ENCODE data around the gene LRSAM1. TPM values are rescaled to one million over a fixed set of nuclear protein-coding genes. Genes with fewer than 3 reads are reported as not detected.

LRSAM1 gene
- total and polyA plus RNA-seq, 7 experiments from 2014 or later, result 4.0 to 23.3 (median 17.6) TPM

DNA sequence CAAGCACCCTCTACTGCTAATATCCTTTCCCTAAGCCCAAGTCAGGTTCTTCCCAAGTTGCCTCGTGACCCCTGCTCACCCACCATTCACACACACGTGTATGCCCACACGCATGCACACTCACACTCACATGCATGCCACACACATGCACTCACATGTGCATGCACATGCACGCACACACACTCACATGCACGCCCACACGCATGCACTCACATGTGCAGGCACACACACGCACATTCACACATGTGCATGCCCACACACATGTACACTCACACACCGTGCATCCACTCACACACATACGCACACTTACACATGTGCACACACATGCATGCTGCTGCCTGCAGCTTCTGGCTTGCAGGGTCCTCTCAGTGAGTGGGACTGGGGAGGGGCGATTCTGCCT, 97.9 kb downstream of the LRSAM1 start:
- Mint-ChIP-seq H3K4me3 (peak overlapping the region in 1 of 10 donors; percentile 3), H3K27me3 (no peaks in the 10 kb centered on the region), H3K36me3 (peaks cover 0 to 12% (median 0%) of the 10 kb centered on the region in 5 donors), H3K27ac (peak overlapping the region in 1 of 9 donors; percentile 32), H3K4me1 (peaks cover 0 to 40% (median 4%) of the 10 kb centered on the region in 7 donors), H3K9me3 (no peaks in the 10 kb centered on the region)
- Histone ChIP-seq H3K4me1 (ENCODE audit: control insufficient read depth in 2 of 2, insufficient read depth in 2 of 2, low read length in 2 of 2) (no peaks in the 10 kb centered on the region), H3K9me3 (ENCODE audit: control insufficient read depth in 2 of 3, low read length in 3 of 3) (no peaks in the 10 kb centered on the region), H3K4me3 (ENCODE audit: low read length) (no peak overlapping the region), H3K36me3 (ENCODE audit: control insufficient read depth in 2 of 3, insufficient read depth in 3 of 3, low read length in 3 of 3) (no peaks in the 10 kb centered on the region), H3K27me3 (ENCODE audit: control insufficient read depth in 2 of 2, insufficient read depth in 2 of 2, low read length in 2 of 2) (no peaks in the 10 kb centered on the region), H3K27ac (ENCODE audit: low read depth, low read length) (no peak overlapping the region)
- CTCF ChIA-PET, result no interaction called here
- POLR2A ChIA-PET, result interaction anchor here (0.6 kb wide), 1 partner anchor 15 kb away, joined by 5 read pairs; no protein-coding TSS in a partner anchor
- DNase-seq (no peak), ATAC-seq (no peak)
- intact Hi-C loops (cut with micrococcal nuclease), result no loop called here

- Histone ChIP-seq H3K27ac (ENCODE audit: low read depth, low read length) (no peak overlapping the region), H3K36me3 (ENCODE audit: control insufficient read depth in 2 of 3, insufficient read depth in 3 of 3, low read length in 3 of 3) (no peaks in the 10 kb centered on the region), H3K9me3 (ENCODE audit: control insufficient read depth in 2 of 3, low read length in 3 of 3) (no peaks in the 10 kb centered on the region), H3K4me3 (ENCODE audit: low read length) (no peak overlapping the region), H3K4me1 (ENCODE audit: control insufficient read depth in 2 of 2, insufficient read depth in 2 of 2, low read length in 2 of 2) (no peaks in the 10 kb centered on the region), H3K27me3 (ENCODE audit: control insufficient read depth in 2 of 2, insufficient read depth in 2 of 2, low read length in 2 of 2) (no peaks in the 10 kb centered on the region)
- ChIA-PET POLR2A (interaction anchor here (0.6 kb wide), 1 partner anchor 14 kb away, joined by 5 read pairs; no protein-coding TSS in a partner anchor), CTCF (no interaction called here)
- intact Hi-C loops (cut with micrococcal nuclease), result no loop called here
- no peak overlapping the region for H3K27ac Mint-ChIP-seq
- no peaks in the 10 kb centered on the region for H3K9me3 Mint-ChIP-seq
- H3K36me3 Mint-ChIP-seq, result peaks cover 0 to 13% (median 0%) of the 10 kb centered on the region in 5 donors
- ATAC-seq (no peak), DNase-seq (no peak)
- no peak overlapping the region for H3K4me3 Mint-ChIP-seq
- no peaks in the 10 kb centered on the region for H3K27me3 Mint-ChIP-seq
- peaks cover 0 to 43% (median 4%) of the 10 kb centered on the region in 7 donors for H3K4me1 Mint-ChIP-seq
Observed at GRCh38 chr9:127549751-127550150, 98.4 kb downstream of the LRSAM1 start.

- H3K36me3 Mint-ChIP-seq, result peaks cover 0 to 13% (median 0%) of the 10 kb centered on the region in 5 donors
- Histone ChIP-seq H3K36me3 (ENCODE audit: control insufficient read depth in 2 of 3, insufficient read depth in 3 of 3, low read length in 3 of 3) (no peaks in the 10 kb centered on the region), H3K9me3 (ENCODE audit: control insufficient read depth in 2 of 3, low read length in 3 of 3) (no peaks in the 10 kb centered on the region), H3K4me3 (ENCODE audit: low read length) (no peak overlapping the region), H3K27ac (ENCODE audit: low read depth, low read length) (no peak overlapping the region), H3K4me1 (ENCODE audit: control insufficient read depth in 2 of 2, insufficient read depth in 2 of 2, low read length in 2 of 2) (peaks cover 0 to under 1% of the 10 kb centered on the region in 2 donors), H3K27me3 (ENCODE audit: control insufficient read depth in 2 of 2, insufficient read depth in 2 of 2, low read length in 2 of 2) (no peaks in the 10 kb centered on the region)
- H3K27me3 Mint-ChIP-seq, result no peaks in the 10 kb centered on the region
- DNase-seq (no peak), ATAC-seq (no peak)
- H3K4me3 Mint-ChIP-seq, result no peak overlapping the region
- no peaks in the 10 kb centered on the region for H3K9me3 Mint-ChIP-seq
- ChIA-PET POLR2A (no interaction called here), CTCF (no interaction called here)
- intact Hi-C loops (cut with micrococcal nuclease), result no loop called here
- H3K27ac Mint-ChIP-seq, result peak overlapping the region in 1 of 9 donors; percentile 18
- peaks cover 4 to 49% (median 8%) of the 10 kb centered on the region in 7 donors for H3K4me1 Mint-ChIP-seq
Observed at GRCh38 chr9:127550282-127550681, 99.0 kb downstream of the LRSAM1 start.

GRCh38 chr9:127550751-127551150, 99.4 kb downstream of the LRSAM1 start:
- Histone ChIP-seq H3K27ac (ENCODE audit: low read depth, low read length) (no peak overlapping the region), H3K27me3 (ENCODE audit: control insufficient read depth in 2 of 2, insufficient read depth in 2 of 2, low read length in 2 of 2) (no peaks in the 10 kb centered on the region), H3K36me3 (ENCODE audit: control insufficient read depth in 2 of 3, insufficient read depth in 3 of 3, low read length in 3 of 3) (no peaks in the 10 kb centered on the region), H3K4me1 (ENCODE audit: control insufficient read depth in 2 of 2, insufficient read depth in 2 of 2, low read length in 2 of 2) (peaks cover 3 to 5% of the 10 kb centered on the region in 2 donors), H3K9me3 (ENCODE audit: control insufficient read depth in 2 of 3, low read length in 3 of 3) (no peaks in the 10 kb centered on the region), H3K4me3 (ENCODE audit: low read length) (no peak overlapping the region)
- POLR2A ChIA-PET, result interaction anchor here (0.7 kb wide), 1 partner anchor 355 kb away, joined by 4 read pairs; no protein-coding TSS in a partner anchor
- peak overlapping the region in 1 of 9 donors; percentile 40 for H3K27ac Mint-ChIP-seq
- intact Hi-C loops (cut with micrococcal nuclease), result no loop called here
- no peak overlapping the region for H3K4me3 Mint-ChIP-seq
- peaks cover 8 to 53% (median 12%) of the 10 kb centered on the region in 7 donors for H3K4me1 Mint-ChIP-seq
- CTCF ChIA-PET, result no interaction called here
- H3K27me3 Mint-ChIP-seq, result no peaks in the 10 kb centered on the region
- peaks cover 0 to 13% (median 0%) of the 10 kb centered on the region in 5 donors for H3K36me3 Mint-ChIP-seq
- DNase-seq (no peak), ATAC-seq (no peak)
- H3K9me3 Mint-ChIP-seq, result no peaks in the 10 kb centered on the region

Other genes starting within 250 kb of the LRSAM1 start
- gene GARNL3, start 186.7 kb upstream of the LRSAM1 start, total RNA-seq, result 1 to 10 TPM in 4 of 5 experiments, under 1 TPM in 1; 0.85 to 4.1 (median 2.8) TPM
- 1 to 10 TPM in 1 of 2 donors, not detected in 1; 2.1 TPM for gene GARNL3, start 186.7 kb upstream of the LRSAM1 start, polyA plus RNA-seq
- 1 to 10 TPM in 3 of 5 experiments, under 1 TPM in 2; 0.27 to 4.8 (median 1.3) TPM for gene SLC2A8, start 54.3 kb upstream of the LRSAM1 start, total RNA-seq
- gene SLC2A8, start 54.3 kb upstream of the LRSAM1 start, polyA plus RNA-seq, result not detected
- 10 to 100 TPM in 3 of 5 experiments, 1 to 10 TPM in 2; 4.8 to 17.8 (median 13.6) TPM for gene ZNF79, start 27.1 kb upstream of the LRSAM1 start, total RNA-seq
- gene ZNF79, start 27.1 kb upstream of the LRSAM1 start, polyA plus RNA-seq, result 10 to 100 TPM in 1 of 2 donors, 1 to 10 TPM in 1; 5.1 to 10.8 TPM
- 1,000 to 10,000 TPM; 1,005 to 1,932 (median 1,675) TPM for gene RPL12, start 104 bp upstream of the LRSAM1 start, total RNA-seq
- gene RPL12, start 104 bp upstream of the LRSAM1 start, polyA plus RNA-seq, result 1,000 to 10,000 TPM; 1,937 to 1,958 TPM
- gene STXBP1, start 160.8 kb downstream of the LRSAM1 start, total RNA-seq, result 10 to 100 TPM in 4 of 5 experiments, 1 to 10 TPM in 1; 6.7 to 17.8 (median 14.1) TPM
- gene STXBP1, start 160.8 kb downstream of the LRSAM1 start, polyA plus RNA-seq, result 1 to 10 TPM; 3.0 to 3.3 TPM

Measured in naive thymus-derived CD4-positive, alpha-beta T cell (primary cell).